PC-9 (cell line): Measurements from ENCODE around the gene BPIFB2. TPM values are rescaled to one million over a fixed set of nuclear protein-coding genes. Genes with fewer than 3 reads are reported as not detected.

Source experiments
- BruUV-seq: library from RNA; stranded (reverse); fragments of 400-500 nt; replicated peaks from 2 replicates; lab custom pipeline; 2021; lab: Mats Ljungman, UMichigan
- CTCF ChIA-PET: fragments of 300-600 bp; sonication (Branson Sonifier 250); formaldehyde crosslinking; loops from one replicate; lab custom pipeline; 2022; ENCODE audit warnings: antibody characterized with exemption; lab: Charles Lee
- POLR2A ChIA-PET: fragments of 300-600 bp; sonication (Branson Sonifier 250); formaldehyde crosslinking; loops from one replicate; lab custom pipeline; 2022; ENCODE audit warnings: antibody characterized with exemption; ENCODE audit not compliant: unreplicated experiment; lab: Charles Lee
- DNase-seq, 2 experiments: peaks; one replicate each; pipeline versions ENCODE4 v3.0.0 to v3.0.0-alpha.2; 2015 to 2022; ENCODE audit warnings: mixed read lengths in 1 of 2
- H2AFZ ChIP-seq: fragments of 200-600 bp; sonication (generic); 2 replicates; pipeline ENCODE4 v1.8.1; 2017; ENCODE audit warnings: antibody characterized with exemption
- H3F3A ChIP-seq: fragments of 200-600 bp; sonication (generic); 2 replicates; pipeline ENCODE4 v1.8.1; 2017; ENCODE audit warnings: antibody characterized with exemption, mild to moderate bottlenecking, low read depth; ENCODE audit not compliant: insufficient read depth
- H3K27ac ChIP-seq: fragments of 200-600 bp; sonication (generic); 2 replicates; pipeline ENCODE4 v1.6.1; 2016; ENCODE audit warnings: mixed run types
- H3K27me3 ChIP-seq: fragments of 200-600 bp; sonication (generic); 2 replicates; pipeline ENCODE4 v1.6.1; 2016; ENCODE audit warnings: low read depth, mixed run types; ENCODE audit not compliant: insufficient read depth
- H3K36me3 ChIP-seq: fragments of 200-600 bp; sonication (generic); 2 replicates; pipeline ENCODE4 v1.6.1; 2016; ENCODE audit warnings: low read depth, mixed run types
- H3K4me1 ChIP-seq: fragments of 200-600 bp; sonication (generic); replicated peaks from 2 replicates; pipeline ENCODE4 v1.6.1; 2016; ENCODE audit warnings: mixed run types; ENCODE audit not compliant: insufficient read depth
- H3K4me2 ChIP-seq: fragments of 200-600 bp; sonication (generic); 2 replicates; pipeline ENCODE4 v1.6.1; 2017; ENCODE audit warnings: mixed run types
- H3K4me3 ChIP-seq: fragments of 200-600 bp; sonication (generic); 2 replicates; pipeline ENCODE4 v1.6.1; 2016; ENCODE audit warnings: mixed run types
- H3K79me2 ChIP-seq: fragments of 200-600 bp; sonication (generic); 2 replicates; pipeline ENCODE4 v1.6.1; 2017; ENCODE audit warnings: low read depth, mixed run types
- H3K9me2 ChIP-seq: fragments of 200-600 bp; sonication (generic); 2 replicates; pipeline ENCODE4 v1.8.1; 2017; ENCODE audit warnings: mild to moderate bottlenecking; ENCODE audit not compliant: insufficient read depth
- H3K9me3 ChIP-seq: fragments of 200-600 bp; sonication (generic); 2 replicates; pipeline ENCODE4 v1.8.1; 2016; ENCODE audit warnings: low read depth; ENCODE audit not compliant: insufficient read depth
- H4K20me1 ChIP-seq: fragments of 200-600 bp; sonication (generic); 2 replicates; pipeline ENCODE4 v1.8.1; 2017; ENCODE audit not compliant: insufficient read depth
- EZH2 ChIP-seq: fragments of 200-600 bp; sonication (generic); IDR thresholded peaks from 2 replicates; pipeline ENCODE4 v1.8.0; 2017; ENCODE audit warnings: antibody characterized with exemption, low read depth
- intact Hi-C: fragments of 100-400 bp; cut with micrococcal nuclease; formaldehyde crosslinking; loops from one replicate; pipeline ENCODE4 v1.10.0; 2022; ENCODE audit not compliant: unreplicated experiment
- total RNA-seq: library from RNA; stranded (reverse); gene quantifications from 2 replicates; pipeline ENCODE4 v1.2.3, GENCODE V29; 2021
- TF ChIP-seq, protein P1 (sequence below): fragments of 200-600 bp; sonication (generic); conservative IDR thresholded peaks from 2 replicates; pipeline ENCODE4 v1.6.1; 2017; ENCODE audit warnings: mixed run types, antibody characterized with exemption, mild to moderate bottlenecking, moderate library complexity

BPIFB2 gene
- total RNA-seq, 1 experiment from 2014 or later = not detected

GRCh38 chr20:33065785-33066184, 58.3 kb downstream of the BPIFB2 start:
- H3K4me3 ChIP-seq = no peak overlapping the region
- H3K36me3 ChIP-seq = no peaks in the 10 kb centered on the region
- H4K20me1 ChIP-seq = no peaks in the 10 kb centered on the region
- no peaks in the 10 kb centered on the region for H3K9me3 ChIP-seq
- ChIA-PET CTCF (no interaction called here), POLR2A (no interaction called here)
- H3K4me2 ChIP-seq = no peak overlapping the region
- no peak overlapping the region for H2AFZ ChIP-seq
- no peak overlapping the region for H3K27ac ChIP-seq
- H3F3A ChIP-seq = no peaks in the 10 kb centered on the region
- intact Hi-C loops = no loop called here
- TF ChIP-seq, protein P1, sequence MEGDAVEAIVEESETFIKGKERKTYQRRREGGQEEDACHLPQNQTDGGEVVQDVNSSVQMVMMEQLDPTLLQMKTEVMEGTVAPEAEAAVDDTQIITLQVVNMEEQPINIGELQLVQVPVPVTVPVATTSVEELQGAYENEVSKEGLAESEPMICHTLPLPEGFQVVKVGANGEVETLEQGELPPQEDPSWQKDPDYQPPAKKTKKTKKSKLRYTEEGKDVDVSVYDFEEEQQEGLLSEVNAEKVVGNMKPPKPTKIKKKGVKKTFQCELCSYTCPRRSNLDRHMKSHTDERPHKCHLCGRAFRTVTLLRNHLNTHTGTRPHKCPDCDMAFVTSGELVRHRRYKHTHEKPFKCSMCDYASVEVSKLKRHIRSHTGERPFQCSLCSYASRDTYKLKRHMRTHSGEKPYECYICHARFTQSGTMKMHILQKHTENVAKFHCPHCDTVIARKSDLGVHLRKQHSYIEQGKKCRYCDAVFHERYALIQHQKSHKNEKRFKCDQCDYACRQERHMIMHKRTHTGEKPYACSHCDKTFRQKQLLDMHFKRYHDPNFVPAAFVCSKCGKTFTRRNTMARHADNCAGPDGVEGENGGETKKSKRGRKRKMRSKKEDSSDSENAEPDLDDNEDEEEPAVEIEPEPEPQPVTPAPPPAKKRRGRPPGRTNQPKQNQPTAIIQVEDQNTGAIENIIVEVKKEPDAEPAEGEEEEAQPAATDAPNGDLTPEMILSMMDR = no peak
- no peak for TF ChIP-seq EZH2
- peaks cover 89% of the 10 kb centered on the region for H3K27me3 ChIP-seq
- H3K79me2 ChIP-seq = no peaks in the 10 kb centered on the region
- no peaks in the 10 kb centered on the region for H3K9me2 ChIP-seq
- no TSS peak for BruUV-seq
- DNase-seq = no peak
- H3K4me1 ChIP-seq = no peaks in the 10 kb centered on the region

DNA sequence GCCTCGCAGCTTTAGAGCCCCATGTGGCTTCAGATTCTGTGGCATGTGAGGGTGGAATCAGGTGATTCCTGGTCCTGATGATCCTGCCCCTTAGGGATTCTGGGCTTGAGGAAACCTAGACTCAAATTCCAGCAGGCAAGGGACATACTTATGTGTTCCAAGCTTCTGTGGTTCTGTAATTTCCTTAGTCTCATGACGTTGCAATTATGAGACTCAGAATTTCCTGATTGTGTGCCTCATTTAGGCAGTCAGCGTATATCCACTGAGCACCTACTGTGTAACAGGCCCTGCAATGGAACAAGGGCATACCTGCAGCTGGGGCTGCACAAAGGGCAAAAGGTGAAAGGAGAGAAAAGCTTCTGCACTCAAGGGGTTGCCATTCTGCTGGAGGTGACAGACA, 60.3 kb downstream of the BPIFB2 start:
- BruUV-seq = no TSS peak
- no peak overlapping the region for H2AFZ ChIP-seq
- H3K79me2 ChIP-seq = no peaks in the 10 kb centered on the region
- H3K4me1 ChIP-seq = no peaks in the 10 kb centered on the region
- intact Hi-C loops = no loop called here
- H3K27ac ChIP-seq = no peak overlapping the region
- no peaks in the 10 kb centered on the region for H4K20me1 ChIP-seq
- DNase-seq = no peak
- H3K36me3 ChIP-seq = no peaks in the 10 kb centered on the region
- POLR2A ChIA-PET = no interaction called here
- no peak for TF ChIP-seq EZH2
- TF ChIP-seq, protein P1 = no peak
- CTCF ChIA-PET = no interaction called here
- no peaks in the 10 kb centered on the region for H3K9me3 ChIP-seq
- H3F3A ChIP-seq = no peaks in the 10 kb centered on the region
- H3K27me3 ChIP-seq = peaks cover 83% of the 10 kb centered on the region
- no peaks in the 10 kb centered on the region for H3K9me2 ChIP-seq
- H3K4me2 ChIP-seq = no peak overlapping the region
- no peak overlapping the region for H3K4me3 ChIP-seq

- no peaks in the 10 kb centered on the region for H3K79me2 ChIP-seq
- no peaks in the 10 kb centered on the region for H3K9me3 ChIP-seq
- no peaks in the 10 kb centered on the region for H3K9me2 ChIP-seq
- H3K27me3 ChIP-seq = peaks cover 83% of the 10 kb centered on the region
- BruUV-seq = no TSS peak
- TF ChIP-seq, protein P1 = no peak
- TF ChIP-seq EZH2 = no peak
- H3K27ac ChIP-seq = no peak overlapping the region
- no peak for DNase-seq
- H2AFZ ChIP-seq = no peak overlapping the region
- intact Hi-C loops = no loop called here
- H3K4me2 ChIP-seq = no peak overlapping the region
- ChIA-PET POLR2A (no interaction called here), CTCF (no interaction called here)
- H4K20me1 ChIP-seq = no peaks in the 10 kb centered on the region
- H3K4me3 ChIP-seq = no peak overlapping the region
- no peaks in the 10 kb centered on the region for H3K36me3 ChIP-seq
- H3F3A ChIP-seq = no peaks in the 10 kb centered on the region
- no peaks in the 10 kb centered on the region for H3K4me1 ChIP-seq
Observed at GRCh38 chr20:33068251-33068939, 60.9 kb downstream of the BPIFB2 start.
